B cell (primary cell): ENCODE data around the gene ENSA. TPM values are rescaled to one million over a fixed set of nuclear protein-coding genes. Genes with fewer than 3 reads are reported as not detected.

Source experiments
- ATAC-seq: fragments of 200-7000 bp; cut with Tn5 transposase; one replicate; pipeline ENCODE4 v1.10.0; 2021; ENCODE audit warnings: low read depth, mild to moderate bottlenecking, moderate number of reproducible peaks, moderate library complexity
- CTCF ChIA-PET: fragments of 350-600 bp; sonication (Branson Sonifier 250); formaldehyde crosslinking; loops from one replicate; lab custom pipeline; 2021; ENCODE audit warnings: antibody characterized with exemption, inconsistent platforms; lab: Charles Lee
- POLR2A ChIA-PET: fragments of 350-600 bp; sonication (Branson Sonifier 250); formaldehyde crosslinking; loops from one replicate; lab custom pipeline; 2021; ENCODE audit warnings: antibody characterized with exemption; lab: Charles Lee
- DNase-seq: peaks from one replicate; pipeline ENCODE4 v3.0.0; 2013
- H2AFZ ChIP-seq: 2 replicates; pipeline ENCODE4 v1.6.1; 2012; ENCODE audit warnings: mild to moderate bottlenecking, low read depth, low read length; ENCODE audit not compliant: insufficient read depth, poor library complexity, severe bottlenecking
- H3K27ac ChIP-seq, 2 donors: 1 replicate in 1 of 2; 2 replicates in 1 of 2; pipeline ENCODE4 v1.5.1; 2012 to 2013; ENCODE audit warnings: low read length in 2 of 2, mild to moderate bottlenecking in 2 of 2, moderate library complexity in 1 of 2
- H3K27me3 ChIP-seq, 4 experiments: fragments of 200-600 bp in 1 of 4; sonication (generic) in 1 of 4; replicated peaks in 1 of 4; 1 replicate in 2 of 4; 2 replicates in 2 of 4; pipeline versions ENCODE4 v1.6.1 to v1.7.0; 2013 to 2016; ENCODE audit warnings: low read length in 3 of 4, mild to moderate bottlenecking in 2 of 4, mixed read lengths in 1 of 4, moderate library complexity in 1 of 4; ENCODE audit not compliant: insufficient read depth in 4 of 4, control insufficient read depth in 3 of 4; ENCODE audit errors: control extremely low read depth in 1 of 4
- H3K36me3 ChIP-seq, 2 experiments: replicated peaks in 1 of 2; 1 replicate in 1 of 2; 2 replicates in 1 of 2; pipeline versions ENCODE4 v1.6.1 to v1.7.1; 2013; ENCODE audit warnings: low read length in 1 of 2; ENCODE audit not compliant: insufficient read depth in 2 of 2, control insufficient read depth in 1 of 2; ENCODE audit errors: control extremely low read depth in 1 of 2, extremely low read depth in 1 of 2
- H3K4me1 ChIP-seq, 2 donors: fragments of 200-600 bp in 1 of 2; sonication (generic) in 1 of 2; 1 replicate in 1 of 2; 2 replicates in 1 of 2; pipeline versions ENCODE4 v1.5.1 to v1.6.1; 2013 to 2017; ENCODE audit warnings: low read length in 2 of 2; ENCODE audit not compliant: control insufficient read depth in 2 of 2, insufficient read depth in 2 of 2
- H3K4me2 ChIP-seq: replicated peaks from 2 replicates; pipeline ENCODE3; 2012; ENCODE audit warnings: mild to moderate bottlenecking, low read depth, low read length; ENCODE audit not compliant: poor library complexity, severe bottlenecking
- H3K4me3 ChIP-seq, 5 experiments: fragments of 200-600 bp in 1 of 5; sonication (generic) in 1 of 5; 1 replicate in 3 of 5; 2 replicates in 2 of 5; pipeline versions ENCODE4 v1.5.1 to v1.7.0; 2011 to 2016; ENCODE audit warnings: low read length in 4 of 5, mild to moderate bottlenecking in 4 of 5, low read depth in 2 of 5, control low read depth in 1 of 5, moderate library complexity in 1 of 5; ENCODE audit not compliant: insufficient read depth in 1 of 5; ENCODE audit errors: control extremely low read depth in 1 of 5, extremely low read depth in 1 of 5
- H3K79me2 ChIP-seq: fragments of 200-600 bp; sonication (generic); one replicate; pipeline ENCODE4 v1.6.0; 2016; ENCODE audit warnings: low read length; ENCODE audit not compliant: control insufficient read depth, insufficient read depth
- H3K9ac ChIP-seq: fragments of 200-600 bp; sonication (generic); 2 replicates; pipeline ENCODE4 v1.6.1; 2017; ENCODE audit warnings: mild to moderate bottlenecking, low read length, moderate library complexity
- H3K9me3 ChIP-seq, 3 donors: one replicate each; pipeline versions ENCODE4 v1.6.1 to v1.7.1; 2013; ENCODE audit warnings: low read length in 2 of 3; ENCODE audit not compliant: control insufficient read depth in 2 of 3, insufficient read depth in 1 of 3; ENCODE audit errors: control extremely low read depth in 1 of 3
- H4K20me1 ChIP-seq: 2 replicates; pipeline ENCODE4 v1.6.0; 2012; ENCODE audit warnings: mild to moderate bottlenecking, low read length; ENCODE audit not compliant: insufficient read depth, control insufficient read depth, poor library complexity, severe bottlenecking
- H3K27ac Mint-ChIP-seq: one replicate; pipeline ENCODE4 v1.8.0; 2021; ENCODE audit warnings: mixed read lengths
- H3K27me3 Mint-ChIP-seq: one replicate; pipeline ENCODE4 v1.8.0; 2021; ENCODE audit warnings: mixed read lengths
- H3K4me1 Mint-ChIP-seq: one replicate; pipeline ENCODE4 v1.8.0; 2021; ENCODE audit warnings: mixed read lengths
- H3K4me3 Mint-ChIP-seq: one replicate; pipeline ENCODE4 v1.8.0; 2021; ENCODE audit warnings: mixed read lengths
- H3K9me3 Mint-ChIP-seq: one replicate; pipeline ENCODE4 v1.8.0; 2022; ENCODE audit warnings: mixed read lengths; ENCODE audit not compliant: insufficient read depth
- EZH2 ChIP-seq: IDR thresholded peaks from 2 replicates; pipeline ENCODE4 v1.6.1; 2012; ENCODE audit warnings: borderline replicate concordance, low read depth, mild to moderate bottlenecking, moderate library complexity, low read length; ENCODE audit not compliant: insufficient read depth, poor library complexity, severe bottlenecking
- WGBS: methylation state at CpG from one replicate; pipeline ENCODE4 v1.1.5; 2013; ENCODE audit warnings: missing lambda C conversion rate; ENCODE audit not compliant: insufficient coverage; 5-methylcytosine and 5-hydroxymethylcytosine counted together
- intact Hi-C: fragments of 100-400 bp; cut with micrococcal nuclease; formaldehyde crosslinking; loops from one replicate; pipeline ENCODE4 v1.10.0; 2022
- polyA plus RNA-seq: library from polyadenylated mRNA; depleted of rRNA; stranded (reverse); fragments of >200 nt; gene quantifications from 2 replicates; pipeline ENCODE4 v1.2.3, GENCODE V29; 2012
- total RNA-seq, 2 donors: library from RNA; stranded (reverse); fragments of 120-200 nt in 1 of 2; gene quantifications; 1 replicate in 1 of 2; 2 replicates in 1 of 2; pipeline versions ENCODE4 v1.2.3 to v1.2.4, GENCODE V29; 2013 to 2022
- TF ChIP-seq, protein P1 (sequence below): fragments of 200-600 bp; IDR thresholded peaks from one replicate; pipeline ENCODE4 v1.8.0; 2022; ENCODE audit warnings: antibody characterized with exemption, mild to moderate bottlenecking

ENSA gene
- total and polyA plus RNA-seq, 2 donors (not counting 1 experiment from before 2014, with no cell fraction given), result 85.5 to 115 TPM

DNA sequence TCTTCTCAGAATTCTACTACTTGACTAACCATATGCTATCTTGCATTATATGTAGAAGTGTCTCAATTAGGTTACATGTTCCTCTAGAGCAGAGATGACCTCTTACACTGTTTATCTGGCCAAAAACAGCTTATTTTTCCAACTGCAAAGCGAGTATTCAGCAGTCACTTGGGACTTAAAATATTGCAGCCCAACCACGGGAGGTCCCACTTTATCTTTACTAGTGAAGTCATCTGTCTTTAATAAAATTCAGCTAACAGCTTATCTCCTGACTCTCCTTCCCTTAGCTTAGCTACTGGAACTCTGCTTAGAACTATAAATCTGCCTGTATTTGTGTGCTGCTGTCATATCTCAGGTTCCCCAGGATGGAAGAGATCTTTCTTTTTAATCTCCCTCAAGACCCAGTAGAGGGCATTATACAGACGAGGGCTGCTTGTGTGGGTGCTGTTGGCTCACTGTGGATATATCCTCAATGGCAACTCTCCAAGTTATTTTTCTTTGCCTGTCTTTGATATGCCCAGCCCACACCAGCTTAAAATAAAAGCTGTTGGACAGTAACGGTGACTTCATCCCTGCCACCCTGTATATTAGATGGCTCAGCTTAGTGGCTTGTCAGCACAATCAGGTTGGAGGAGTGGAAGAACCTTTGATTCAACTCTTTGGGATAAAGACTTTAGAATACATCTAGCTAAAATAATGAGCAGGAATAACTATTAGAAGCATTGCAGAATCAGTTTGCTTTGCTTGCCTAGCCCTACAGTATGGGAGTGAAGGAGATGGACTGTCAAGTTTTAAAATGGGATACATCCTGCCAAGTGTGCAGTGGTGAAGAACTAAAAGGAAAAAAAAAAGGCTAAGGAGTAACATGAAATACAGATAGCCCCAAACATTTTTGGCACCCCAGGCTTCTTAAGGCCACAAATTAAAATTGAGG, 9.6 kb downstream of the ENSA start:
- Histone ChIP-seq H3K27me3 (no peaks in the 10 kb centered on the region), H3K4me3 (no peak overlapping the region), H3K79me2 (peaks cover 50% of the 10 kb centered on the region), H3K36me3 (peaks cover 4 to 71% of the 10 kb centered on the region in 2 experiments), H2AFZ (no peak overlapping the region), H4K20me1 (no peaks in the 10 kb centered on the region), H3K9ac (no peak overlapping the region), H3K4me1 (peaks cover 24 to 31% of the 10 kb centered on the region in 2 donors), H3K9me3 (no peaks in the 10 kb centered on the region), H3K4me2 (no peak overlapping the region), H3K27ac (peak overlapping the region in 1 of 2 donors; percentile 74)
- Mint-ChIP-seq H3K27ac (peak overlapping the region; percentile 3), H3K4me3 (no peak overlapping the region), H3K4me1 (peaks cover 38% of the 10 kb centered on the region), H3K9me3 (no peaks in the 10 kb centered on the region), H3K27me3 (no peaks in the 10 kb centered on the region)
- WGBS, result 79% methylated on average over 2 of the region's 4 CpGs
- ChIA-PET POLR2A (interaction anchor here (1.0 to 3.3 kb wide), 7 partner anchors 8 to 61 kb away, joined by 3 to 21 read pairs (median 8); partner anchors contain the start of genes ENSA and MCL1), CTCF (interaction anchor here (0.5 to 23.2 kb wide), 20 partner anchors 8 to 432 kb away, joined by 3 to 661 read pairs (median 4); partner anchors contain the start of genes ENSA, GOLPH3L and MCL1)
- TF ChIP-seq EZH2, result no peak
- TF ChIP-seq, protein P1, sequence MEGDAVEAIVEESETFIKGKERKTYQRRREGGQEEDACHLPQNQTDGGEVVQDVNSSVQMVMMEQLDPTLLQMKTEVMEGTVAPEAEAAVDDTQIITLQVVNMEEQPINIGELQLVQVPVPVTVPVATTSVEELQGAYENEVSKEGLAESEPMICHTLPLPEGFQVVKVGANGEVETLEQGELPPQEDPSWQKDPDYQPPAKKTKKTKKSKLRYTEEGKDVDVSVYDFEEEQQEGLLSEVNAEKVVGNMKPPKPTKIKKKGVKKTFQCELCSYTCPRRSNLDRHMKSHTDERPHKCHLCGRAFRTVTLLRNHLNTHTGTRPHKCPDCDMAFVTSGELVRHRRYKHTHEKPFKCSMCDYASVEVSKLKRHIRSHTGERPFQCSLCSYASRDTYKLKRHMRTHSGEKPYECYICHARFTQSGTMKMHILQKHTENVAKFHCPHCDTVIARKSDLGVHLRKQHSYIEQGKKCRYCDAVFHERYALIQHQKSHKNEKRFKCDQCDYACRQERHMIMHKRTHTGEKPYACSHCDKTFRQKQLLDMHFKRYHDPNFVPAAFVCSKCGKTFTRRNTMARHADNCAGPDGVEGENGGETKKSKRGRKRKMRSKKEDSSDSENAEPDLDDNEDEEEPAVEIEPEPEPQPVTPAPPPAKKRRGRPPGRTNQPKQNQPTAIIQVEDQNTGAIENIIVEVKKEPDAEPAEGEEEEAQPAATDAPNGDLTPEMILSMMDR, result no peak
- DNase-seq, result no peak
- ATAC-seq, result peak; percentile 47
- intact Hi-C loops, result loop anchor here (2.0 kb wide), 1 partner anchor 155 kb away; no protein-coding TSS in a partner anchor
